A375 (cell line): Measurements from ENCODE around the gene FOXA3. TPM values are rescaled to one million over a fixed set of nuclear protein-coding genes. Genes with fewer than 3 reads are reported as not detected.

Experiments
- total RNA-seq: library from RNA; depleted of rRNA; stranded (reverse); fragments of >200 nt; shearing (Covaris generic); gene quantifications from 2 replicates; pipeline ENCODE4 v1.2.3, GENCODE V29; 2014; rRNA removed

Gene FOXA3
- not detected in 2 replicates for total RNA-seq

GRCh38 chr19:45863840-45864628 lies at the start of gene FOXA3:
FOXA3 (plus strand) TSS chr19:45864326; CDS start chr19:45864457, 131 bp downstream.

GRCh38 chr19:45814851-45815480 lies 49.2 kb upstream of the FOXA3 start, which contains the start of gene RSPH6A:
RSPH6A (minus strand) TSS chr19:45815308; CDS start chr19:45815176, 132 bp downstream.

GRCh38 chr19:45862564-45863334 lies 1.4 kb upstream of the FOXA3 start, which contains the start of gene SYMPK:
SYMPK (minus strand) TSS chr19:45863147; CDS start chr19:45854495, 8,652 bp downstream.

GRCh38 chr19:45885556-45886426 lies 21.7 kb downstream of the FOXA3 start, which contains the start of gene IRF2BP1:
IRF2BP1 (minus strand) TSS chr19:45886141; CDS start chr19:45885774, 367 bp downstream.

GRCh38 chr19:45901912-45902650 lies 38.0 kb downstream of the FOXA3 start, which contains the start of gene MYPOP:
MYPOP (minus strand) TSS chr19:45902613; CDS start chr19:45901773, 840 bp downstream.

GRCh38 chr19:45913874-45914830 lies 50.0 kb downstream of the FOXA3 start, which contains the start of gene NANOS2:
NANOS2 (minus strand) TSS chr19:45914778; CDS start chr19:45914693, 85 bp downstream.

Other genes with a start within 250 kb of the FOXA3 start
- 59.8 and 70.0 TPM in 2 replicates for gene EML2, start 224.9 kb upstream of the FOXA3 start, total RNA-seq
- gene GIPR, start 196.1 kb upstream of the FOXA3 start, total RNA-seq, result 0.03 and 1.2 TPM in 2 replicates
- 904 and 1,025 TPM in 2 replicates for gene SNRPD2, start 172.4 kb upstream of the FOXA3 start, total RNA-seq
- gene QPCTL, start 171.7 kb upstream of the FOXA3 start, total RNA-seq, result 15.0 and 18.7 TPM in 2 replicates
- 23.2 and 31.5 TPM in 2 replicates for gene FBXO46, start 133.4 kb upstream of the FOXA3 start, total RNA-seq
- gene MEIOSIN, start 130.9 kb upstream of the FOXA3 start, total RNA-seq, result 0.40 TPM in 1 of 2 replicates, not detected in the other
- gene SIX5, start 95.1 kb upstream of the FOXA3 start, total RNA-seq, result 22.1 and 24.4 TPM in 2 replicates
- 28.1 and 29.7 TPM in 2 replicates for gene DMPK, start 81.8 kb upstream of the FOXA3 start, total RNA-seq
- 73.8 and 79.2 TPM in 2 replicates for gene DMWD, start 71.5 kb upstream of the FOXA3 start, total RNA-seq
- gene RSPH6A, start 49.0 kb upstream of the FOXA3 start, total RNA-seq, result 0.41 TPM in 1 of 2 replicates, not detected in the other
- gene SYMPK, start 1.2 kb upstream of the FOXA3 start, total RNA-seq, result 75.3 and 87.1 TPM in 2 replicates
- 59.7 and 67.2 TPM in 2 replicates for gene IRF2BP1, start 21.8 kb downstream of the FOXA3 start, total RNA-seq
- 3.3 and 3.5 TPM in 2 replicates for gene MYPOP, start 38.3 kb downstream of the FOXA3 start, total RNA-seq
- gene NANOS2, start 50.5 kb downstream of the FOXA3 start, total RNA-seq, result not detected in 2 replicates
- gene NOVA2, start 109.5 kb downstream of the FOXA3 start, total RNA-seq, result 0.04 TPM in 1 of 2 replicates, not detected in the other
- 6.5 and 8.3 TPM in 2 replicates for gene CCDC61, start 131.1 kb downstream of the FOXA3 start, total RNA-seq
- gene PGLYRP1, start 158.7 kb downstream of the FOXA3 start, total RNA-seq, result not detected in 2 replicates
- gene IGFL4, start 176.7 kb downstream of the FOXA3 start, total RNA-seq, result not detected in 2 replicates